GM12891 (cell line): Measurements from ENCODE around the gene RFX3.

Experiments used
- DNase-seq: peaks from one replicate; pipeline ENCODE4 v3.0.0; 2011; ENCODE audit warnings: low spot score; ENCODE audit not compliant: insufficient read length
- FAIRE-seq: peaks from 2 replicates; lab custom pipeline; 2011; peaks lifted over from hg19 to GRCh38; lab: Jason Lieb, UNC
- PAX5 ChIP-seq: IDR thresholded peaks from 2 replicates; pipeline ENCODE4 v1.6.1; 2011; ENCODE audit warnings: low read length, moderate library complexity, mild to moderate bottlenecking; ENCODE audit not compliant: insufficient read depth, severe bottlenecking
- POLR2A ChIP-seq: IDR thresholded peaks from 2 replicates; pipeline ENCODE4 v1.6.1; 2011; ENCODE audit warnings: low read depth, low read length, control low read depth
- POLR2AphosphoS5 ChIP-seq: IDR thresholded peaks from 2 replicates; pipeline ENCODE4 v1.6.1; 2011; ENCODE audit warnings: low read depth, low read length, control low read depth
- POU2F2 ChIP-seq: IDR thresholded peaks from 2 replicates; pipeline ENCODE4 v1.6.1; 2011; ENCODE audit warnings: low read depth, mild to moderate bottlenecking, control low read depth, low read length, moderate library complexity
- SPI1 ChIP-seq: IDR thresholded peaks from 2 replicates; pipeline ENCODE4 v1.6.1; 2011; ENCODE audit warnings: low read depth, low read length, control low read depth
- TAF1 ChIP-seq: IDR thresholded peaks from 2 replicates; pipeline ENCODE4 v1.6.1; 2011; ENCODE audit warnings: low read depth, low read length, control low read depth

The RFX3 gene

DNA sequence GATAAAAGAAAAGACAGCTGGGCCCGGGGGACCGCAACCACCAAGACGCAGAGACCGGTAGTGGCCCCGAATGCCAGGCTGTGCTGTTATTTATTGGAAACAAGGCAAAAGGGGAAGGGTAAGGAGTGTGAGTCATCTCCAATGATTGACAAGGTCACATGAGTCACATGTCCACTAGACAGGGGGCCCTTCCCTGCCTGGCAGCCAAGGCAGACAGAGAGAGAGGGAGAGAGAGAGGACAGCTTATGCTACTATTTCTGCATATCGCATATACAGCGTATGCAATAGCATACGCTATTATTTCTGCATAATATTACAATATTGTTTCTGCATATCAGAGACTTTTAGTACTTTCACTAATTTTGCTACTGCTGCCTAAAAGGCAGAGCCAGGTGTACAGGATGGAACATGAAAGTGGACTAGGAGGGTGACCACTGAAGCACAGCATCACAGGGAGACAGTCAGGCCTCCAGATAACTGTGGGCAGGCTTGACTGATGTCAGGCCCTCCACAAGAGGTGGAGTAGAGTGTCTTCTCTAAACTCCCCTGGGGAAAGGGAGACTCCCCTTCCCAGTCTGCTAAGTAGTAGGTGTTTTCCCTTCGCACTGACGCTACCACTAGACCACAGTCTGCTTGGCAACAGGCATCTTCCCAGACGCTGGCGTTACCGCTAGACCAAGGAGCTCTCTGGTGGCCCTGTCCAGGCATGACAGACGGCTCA is 50.3 kb downstream of the RFX3 start:
- TF ChIP-seq PAX5 = no peak
- no peak for TF ChIP-seq POLR2A
- no peak for TF ChIP-seq TAF1
- TF ChIP-seq POU2F2 = no peak; the same call in 1 of the 2 replicates
- TF ChIP-seq SPI1 = no peak; the same call in 1 of the 2 replicates
- TF ChIP-seq POLR2AphosphoS5 = no peak
- FAIRE-seq (peak; percentile 86), DNase-seq (no peak)

DNA sequence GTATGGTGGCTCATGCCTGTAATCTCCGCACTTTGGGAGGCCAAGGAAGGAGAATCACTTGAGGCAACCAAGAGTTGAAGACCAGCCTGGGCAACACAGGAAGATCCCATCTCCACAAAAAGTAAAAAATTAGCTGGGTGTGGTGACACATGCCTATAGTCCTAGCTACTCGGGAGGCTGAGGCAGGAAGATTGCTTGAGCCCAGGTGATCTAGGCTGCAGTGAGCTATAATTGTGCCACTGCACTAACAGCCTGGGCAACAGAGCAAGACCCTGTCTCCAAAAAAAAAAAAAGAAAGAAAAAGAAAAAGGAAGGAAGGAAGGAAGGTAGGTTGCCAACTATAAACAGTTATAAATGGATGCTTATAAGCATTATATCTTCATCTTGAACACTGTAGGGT is 51.0 kb downstream of the RFX3 start:
- FAIRE-seq (no peak), DNase-seq (no peak)
- no peak for TF ChIP-seq TAF1
- no peak for TF ChIP-seq POLR2A
- TF ChIP-seq POLR2AphosphoS5 = no peak
- TF ChIP-seq POU2F2 = no peak
- no peak for TF ChIP-seq PAX5
- no peak for TF ChIP-seq SPI1

DNA sequence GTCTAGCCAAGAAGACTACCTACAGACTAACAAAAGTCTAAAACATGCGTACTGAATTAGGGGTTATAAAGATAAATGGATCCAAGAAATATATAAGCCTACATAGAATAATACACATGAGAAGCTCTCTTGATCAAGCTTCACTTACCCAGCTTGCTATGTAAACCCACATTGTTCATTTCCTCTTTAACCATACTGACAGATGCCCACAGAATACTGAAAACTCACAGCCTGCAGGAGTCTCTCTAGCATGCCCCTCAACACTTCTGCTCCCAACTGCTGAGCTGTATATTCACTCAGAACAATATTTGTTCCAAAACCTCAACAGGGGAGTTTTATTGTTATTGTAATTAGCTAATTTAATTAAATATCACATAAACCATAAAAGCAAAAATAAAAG is 52.4 kb downstream of the RFX3 start:
- no peak for TF ChIP-seq PAX5
- TF ChIP-seq SPI1 = peak; percentile 73
- FAIRE-seq (peak; percentile 64), DNase-seq (no peak)

DNA sequence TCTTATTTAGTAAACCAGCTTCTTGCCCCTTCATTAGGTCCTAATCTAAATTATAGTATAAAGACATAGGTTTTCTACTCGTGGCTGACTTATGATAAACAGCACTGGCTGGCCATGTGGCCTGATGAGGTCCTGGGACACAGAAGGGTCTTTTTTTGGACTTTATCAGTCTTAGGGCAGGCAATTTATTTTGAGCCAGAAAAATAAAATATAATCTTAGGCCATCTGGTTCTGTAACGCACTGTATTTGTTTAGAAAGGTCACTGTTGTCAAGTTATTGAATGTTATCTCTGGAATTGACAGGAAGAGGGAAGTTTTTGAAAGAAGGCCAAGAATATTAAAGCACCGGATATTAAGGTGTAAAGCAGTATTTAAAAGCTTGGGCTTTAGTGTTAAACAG is 53.9 kb downstream of the RFX3 start:
- DNase-seq (no peak), FAIRE-seq (no peak)
- TF ChIP-seq SPI1 = no peak
- no peak for TF ChIP-seq POU2F2
- TF ChIP-seq PAX5 = no peak
- no peak for TF ChIP-seq POLR2AphosphoS5
- TF ChIP-seq POLR2A = no peak
- no peak for TF ChIP-seq TAF1

DNA sequence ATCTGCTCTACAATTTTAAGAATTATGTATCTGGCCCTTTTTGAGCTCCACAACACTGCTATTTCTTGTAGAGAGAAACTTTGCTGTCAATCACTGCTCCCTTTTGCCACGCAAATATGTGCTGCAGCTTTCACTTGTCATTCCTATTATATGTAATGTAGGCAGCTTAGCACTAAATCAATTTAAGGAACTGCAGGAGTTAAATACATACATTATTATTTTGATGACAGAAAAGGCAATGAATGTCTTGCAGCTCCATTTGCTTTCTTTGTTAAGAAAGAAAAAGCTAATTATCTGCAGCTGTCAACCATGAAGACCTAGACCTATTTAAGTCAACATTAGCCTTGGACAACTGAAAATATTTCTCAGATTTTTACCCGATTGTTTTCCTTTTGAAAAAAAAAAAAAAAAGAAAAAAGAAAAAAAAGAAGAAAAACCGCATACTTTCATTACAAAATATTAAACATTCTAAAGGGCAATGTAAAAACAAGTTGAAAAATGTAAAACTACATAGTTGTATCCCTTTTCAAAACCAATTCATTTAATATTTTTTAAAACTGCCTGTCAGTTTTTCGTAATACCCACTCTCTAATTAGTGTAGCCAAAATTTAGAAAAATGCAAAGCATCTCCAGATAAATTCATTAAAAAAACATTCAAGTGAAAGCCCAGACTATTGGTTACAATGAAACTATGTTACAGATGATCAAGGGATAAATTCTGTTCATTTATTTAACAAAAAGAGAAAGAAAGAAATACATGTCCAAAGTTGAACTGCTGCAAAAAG is 57.2 kb downstream of the RFX3 start:
- FAIRE-seq = no peak
- TF ChIP-seq PAX5 = no peak
- no peak for TF ChIP-seq POLR2AphosphoS5
- TF ChIP-seq TAF1 = no peak
- no peak for TF ChIP-seq POLR2A
- TF ChIP-seq SPI1 = no peak
- TF ChIP-seq POU2F2 = no peak
- DNase-seq = no peak

DNA sequence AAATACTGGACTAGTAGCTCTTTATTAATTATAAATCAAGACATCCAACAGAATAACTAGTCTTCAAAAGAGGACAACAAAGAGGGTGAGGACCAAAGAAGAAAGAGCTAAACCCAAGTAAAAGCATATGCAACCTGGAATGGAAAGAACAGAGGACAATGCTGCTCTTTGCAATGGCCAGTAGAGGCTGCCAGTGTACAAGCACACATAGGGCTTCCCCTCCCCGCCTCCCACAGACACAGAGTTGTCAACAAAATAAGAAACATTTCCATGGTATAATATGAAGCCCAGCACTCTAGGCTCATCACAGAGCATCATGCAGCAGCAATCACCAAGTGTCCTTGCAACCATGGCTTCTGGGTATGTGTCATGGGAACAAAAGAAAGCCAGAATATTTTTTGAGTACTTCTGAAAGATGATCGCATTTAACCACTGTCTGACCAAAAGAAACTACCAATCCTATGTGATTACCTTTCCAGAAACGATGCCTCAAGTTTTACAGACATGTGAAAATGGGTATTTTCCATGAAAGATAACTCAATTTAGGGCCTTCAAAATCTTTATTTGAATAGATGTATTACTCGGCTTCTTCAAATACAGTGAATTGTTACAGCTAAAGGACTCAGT is 58.1 kb downstream of the RFX3 start:
- no peak for TF ChIP-seq POU2F2
- no peak for TF ChIP-seq POLR2A
- TF ChIP-seq POLR2AphosphoS5 = no peak
- TF ChIP-seq TAF1 = no peak
- FAIRE-seq (peak; percentile 84), DNase-seq (peak; percentile 6)

DNA sequence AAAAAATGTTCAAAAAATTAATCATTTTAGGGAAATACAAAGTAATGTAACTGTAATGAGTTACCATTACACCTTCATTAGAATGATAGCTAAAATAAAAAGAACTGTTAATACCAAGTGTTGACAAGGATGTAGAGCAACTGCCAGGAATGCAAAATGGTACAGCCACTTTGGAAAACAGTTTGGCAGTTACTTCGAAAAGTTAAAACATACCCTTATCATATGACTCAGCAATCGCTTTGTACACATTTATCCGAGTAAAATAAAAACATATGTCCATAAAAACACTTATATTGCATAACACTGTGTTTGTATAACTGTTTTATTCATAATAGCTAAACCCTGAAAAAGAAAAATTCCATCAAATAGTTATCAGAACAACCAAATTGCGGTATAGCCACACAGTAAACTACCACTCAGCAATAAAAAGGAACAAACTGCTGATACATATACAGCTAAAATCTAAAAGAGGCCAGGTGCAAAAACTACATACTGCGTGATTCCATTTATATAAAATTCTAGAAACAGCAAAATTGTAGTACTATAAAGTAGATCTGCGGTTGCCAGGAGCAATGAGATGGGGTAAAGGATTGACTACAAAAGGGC is 61.7 kb downstream of the RFX3 start:
- FAIRE-seq (no peak), DNase-seq (no peak)
- TF ChIP-seq POLR2AphosphoS5 (no peak), TAF1 (no peak), SPI1 (no peak), POU2F2 (no peak)

DNA sequence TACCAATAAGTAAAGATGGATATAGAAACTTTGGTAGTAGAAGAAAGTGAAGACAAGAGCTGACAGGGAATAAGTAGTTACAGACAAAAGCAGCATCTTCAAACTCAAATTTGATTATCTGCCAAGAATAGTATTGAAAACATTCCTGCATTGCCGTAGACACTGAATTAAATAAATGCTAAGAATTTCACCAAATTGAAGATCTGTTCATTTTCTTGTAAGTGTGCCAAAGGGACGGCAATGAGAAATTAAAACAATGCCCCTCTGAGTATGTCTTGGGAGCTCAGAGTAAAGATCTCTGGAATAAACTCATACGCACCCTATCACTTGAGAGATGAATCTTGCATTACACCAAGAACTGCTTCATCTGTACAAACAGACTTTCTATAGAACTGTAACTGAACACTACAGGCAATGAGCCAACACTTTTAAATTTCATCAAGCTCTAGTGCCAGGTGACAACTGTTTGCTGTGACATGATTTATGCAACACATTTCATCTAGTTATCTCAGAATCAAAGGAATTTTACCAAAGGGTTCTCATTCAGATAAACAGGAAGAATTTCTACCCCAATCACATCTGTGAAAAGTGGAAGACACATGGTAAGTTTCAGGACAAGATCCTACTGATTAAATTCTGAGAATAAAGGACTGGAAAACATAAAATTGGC is 66.9 kb downstream of the RFX3 start:
- FAIRE-seq (no peak), DNase-seq (no peak)
- no peak for TF ChIP-seq PAX5
- no peak for TF ChIP-seq POLR2AphosphoS5
- TF ChIP-seq POLR2A = no peak
- TF ChIP-seq SPI1 = no peak
- TF ChIP-seq TAF1 = no peak
- no peak for TF ChIP-seq POU2F2

DNA sequence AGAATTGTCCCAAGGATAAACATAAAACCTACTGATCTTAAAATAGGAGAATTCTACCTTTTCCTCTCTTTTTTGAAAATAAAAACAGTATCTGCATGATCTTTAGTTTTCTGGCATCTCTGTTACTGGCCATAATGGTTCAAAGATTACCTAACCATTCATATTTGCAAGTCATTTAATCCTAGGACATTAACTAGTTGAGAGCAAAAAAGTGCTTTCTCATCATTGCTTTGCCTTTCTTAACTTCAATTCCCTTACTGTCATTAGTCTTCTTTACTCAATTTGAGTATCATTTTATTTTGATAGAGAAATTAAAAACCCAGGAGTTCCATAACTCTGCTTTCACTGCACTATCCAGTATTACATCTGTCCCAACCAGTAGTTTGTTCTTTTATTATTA is 68.6 kb downstream of the RFX3 start:
- TF ChIP-seq SPI1 = no peak
- TF ChIP-seq PAX5 = no peak
- no peak for TF ChIP-seq POU2F2
- no peak for TF ChIP-seq POLR2AphosphoS5
- TF ChIP-seq TAF1 = no peak
- TF ChIP-seq POLR2A = no peak
- no peak for DNase-seq
- no peak for FAIRE-seq
